GM19372 (cell line): ENCODE results near the gene FBXW11.

Source experiments
- ATAC-seq: cut with Tn5 transposase; IDR thresholded peaks from one replicate; pipeline ENCODE4 v1.9.1; 2021; ENCODE audit warnings: mild to moderate bottlenecking, low read depth, moderate library complexity; ENCODE audit not compliant: unreplicated experiment

FBXW11 gene

DNA sequence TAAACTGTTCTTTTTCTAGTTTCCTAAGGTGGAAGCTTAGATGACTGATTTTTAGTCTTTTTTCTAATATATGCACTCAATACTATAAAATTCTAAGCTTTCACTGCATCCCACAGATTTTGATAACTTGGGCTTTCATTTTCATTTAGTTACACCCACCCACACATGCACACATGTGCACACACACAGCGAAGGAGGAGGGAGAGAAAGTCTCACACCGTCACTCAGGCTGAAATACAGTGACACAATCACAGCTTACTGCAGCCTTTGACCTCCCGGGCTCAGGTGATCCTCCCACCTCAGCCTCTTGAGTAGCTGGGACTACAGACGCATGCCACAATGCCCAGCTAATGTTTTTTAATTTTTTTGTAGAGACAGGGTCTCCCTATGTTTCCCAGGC, 124.3 kb downstream of the FBXW11 start:
- no peak for ATAC-seq

DNA sequence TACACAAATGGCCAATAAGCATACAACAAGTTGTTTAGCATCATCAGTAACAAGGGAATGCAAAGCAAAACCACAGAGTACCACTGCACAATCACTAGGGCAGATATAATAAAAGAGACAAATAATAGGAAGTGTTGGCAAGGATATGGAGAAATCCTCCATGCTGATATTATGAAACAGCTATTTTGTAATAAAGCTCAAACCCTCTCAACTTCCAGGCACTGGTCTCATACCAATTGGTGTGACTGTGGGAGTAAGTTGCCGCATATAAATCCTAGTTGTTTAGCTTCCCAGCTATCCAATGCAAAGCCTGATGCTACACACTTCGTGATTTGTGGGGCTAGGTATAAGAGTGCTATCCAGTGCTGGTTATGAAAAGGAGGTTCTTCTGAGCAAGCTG, 132.2 kb downstream of the FBXW11 start:
- ATAC-seq, result no peak

DNA sequence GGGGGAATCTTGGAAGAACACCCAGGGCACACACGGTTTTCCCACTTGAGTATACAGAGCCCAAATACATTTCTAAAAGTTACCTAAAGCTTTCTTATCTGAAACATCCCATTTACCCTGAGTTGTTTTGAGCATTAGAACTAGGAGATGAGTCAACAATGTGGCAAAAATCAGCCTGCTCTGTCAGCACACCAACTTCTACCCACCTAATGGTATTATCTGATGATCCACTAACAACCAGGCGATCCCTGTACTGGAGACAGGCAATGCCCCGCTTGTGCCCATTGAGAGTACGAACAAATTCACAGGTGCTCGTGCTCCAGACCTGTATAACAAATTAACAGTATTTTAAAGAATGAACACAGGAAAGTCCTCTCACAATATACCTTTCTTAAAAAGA, 133.8 kb downstream of the FBXW11 start:
- ATAC-seq, result no peak

DNA sequence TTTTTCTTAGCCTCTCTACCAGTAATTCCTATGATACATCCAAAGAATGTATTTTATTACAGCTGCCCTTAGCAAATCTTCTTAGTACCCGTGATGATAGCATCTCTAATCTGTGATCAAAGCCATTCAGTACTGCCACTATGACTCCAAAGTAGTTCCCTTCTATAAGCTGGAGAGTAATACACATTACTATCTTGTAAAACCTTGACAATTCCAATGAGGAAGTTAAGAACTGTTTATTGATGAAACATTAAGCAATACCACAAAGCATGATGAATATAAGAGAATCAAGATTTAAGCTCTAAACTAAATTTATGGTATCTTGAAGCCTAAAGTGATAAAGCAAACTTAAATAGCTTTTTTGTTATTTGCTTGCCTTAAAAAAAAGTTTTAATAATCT, 134.7 kb downstream of the FBXW11 start:
- no peak for ATAC-seq

DNA sequence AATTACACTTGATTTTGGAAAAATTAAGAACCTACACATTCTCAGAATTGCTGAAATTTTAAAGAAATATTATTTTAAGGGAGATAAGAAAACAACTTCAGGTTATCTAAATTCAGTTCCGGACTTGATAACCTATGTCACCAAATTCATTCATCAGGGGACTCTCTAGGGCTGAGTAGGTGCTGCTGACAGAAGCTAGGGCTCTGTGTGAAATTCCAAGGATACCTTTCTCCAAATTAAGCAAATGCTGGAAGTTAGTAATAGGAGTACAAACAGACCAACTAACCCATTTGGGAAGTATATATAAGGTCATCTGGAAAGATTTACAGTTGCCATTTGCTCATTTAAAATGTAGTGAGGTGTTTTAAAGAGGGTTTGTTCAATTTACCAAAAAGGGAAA, 136.5 kb downstream of the FBXW11 start:
- no peak for ATAC-seq

DNA sequence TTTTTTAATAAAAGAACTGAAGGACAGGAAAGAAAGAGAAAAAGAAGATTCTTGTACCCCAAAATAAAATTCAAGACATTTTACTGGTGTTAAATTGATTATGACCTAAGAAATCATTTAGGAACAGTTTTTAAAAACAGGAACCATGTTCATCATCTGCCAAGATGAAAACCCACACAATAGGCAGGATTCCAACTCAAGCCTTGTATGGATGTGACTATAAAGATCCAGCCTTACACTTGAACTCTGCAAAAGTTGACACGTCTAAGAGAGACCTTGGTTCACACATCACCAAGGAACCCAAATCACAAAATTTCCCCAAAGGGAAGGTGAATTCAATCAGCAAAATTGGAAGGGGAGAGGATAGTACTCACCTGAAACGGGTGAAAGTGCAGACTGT, 138.2 kb downstream of the FBXW11 start:
- no peak for ATAC-seq

DNA sequence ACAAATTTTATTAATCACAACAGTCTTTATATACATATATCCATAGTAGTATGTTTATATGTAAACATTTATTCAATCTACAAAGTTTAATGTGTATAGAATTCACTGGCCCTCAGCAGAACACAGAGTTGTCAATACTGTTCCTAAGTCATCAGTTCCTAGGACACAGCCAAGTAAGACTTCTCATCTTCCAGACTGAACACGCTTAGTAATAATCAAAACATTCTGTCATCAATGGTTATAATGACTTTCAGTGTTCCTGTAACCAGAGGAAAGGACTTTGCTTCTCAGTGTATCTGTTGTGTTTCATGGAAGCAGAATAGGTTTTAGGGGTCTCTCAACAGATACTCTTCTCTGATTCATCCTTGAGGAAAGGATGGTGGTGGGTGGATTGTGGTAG, 138.7 kb downstream of the FBXW11 start:
- no peak for ATAC-seq

DNA sequence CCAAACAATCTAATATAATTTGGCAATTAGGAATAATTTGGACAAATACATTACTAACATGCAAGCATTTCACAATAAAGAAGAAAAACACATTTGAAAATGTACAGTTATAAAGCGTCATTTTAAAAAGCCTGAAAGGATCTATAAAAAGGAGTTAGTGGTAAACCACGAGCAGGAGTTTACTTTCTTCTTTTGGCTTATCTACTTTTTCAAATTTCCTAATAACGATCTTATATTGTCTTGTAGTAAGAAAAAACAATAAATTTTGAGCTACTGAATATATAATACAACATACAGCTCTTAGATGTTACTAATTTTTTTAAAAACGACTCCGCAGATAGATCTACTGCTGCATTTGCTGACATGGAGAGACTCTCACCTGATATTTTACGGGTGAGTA, 141.0 kb downstream of the FBXW11 start:
- no peak for ATAC-seq

DNA sequence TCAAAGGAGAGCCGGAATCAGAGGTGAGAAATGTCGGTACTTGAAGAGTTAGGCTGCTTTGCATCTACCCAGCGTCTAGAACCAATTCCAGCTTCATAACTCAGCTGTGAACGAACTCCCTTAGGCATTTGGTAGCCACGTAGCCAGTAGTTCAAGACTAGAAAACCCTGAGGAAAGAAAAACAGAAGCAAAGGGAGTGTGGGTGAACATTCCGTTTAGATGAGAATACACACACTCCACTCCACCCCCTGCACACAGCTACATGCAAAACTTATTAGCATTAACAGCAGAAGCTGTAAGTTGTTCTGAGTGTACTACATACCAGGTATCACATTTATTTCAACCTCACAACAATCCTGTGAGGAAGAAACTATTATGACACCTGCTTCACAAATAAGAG, 142.5 kb downstream of the FBXW11 start:
- no peak for ATAC-seq

DNA sequence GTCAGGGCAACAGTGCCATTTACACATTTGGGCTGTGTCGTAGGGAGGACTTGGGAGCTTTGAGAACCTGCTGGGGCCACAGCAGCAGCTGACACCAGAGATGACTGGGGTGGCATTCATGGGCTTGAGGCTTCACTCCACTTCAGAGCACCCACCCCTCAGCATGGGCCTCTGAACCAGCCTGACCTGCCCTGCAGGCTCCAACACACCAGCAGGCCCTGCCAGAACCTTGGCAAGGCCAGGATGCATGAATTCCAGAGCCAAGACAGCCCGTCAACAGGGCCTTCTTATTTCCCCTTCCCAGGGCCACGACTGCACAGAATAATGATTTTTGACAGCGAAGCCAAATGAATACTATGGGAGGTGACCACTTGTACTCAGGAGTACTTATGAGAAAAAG, 143.8 kb downstream of the FBXW11 start:
- ATAC-seq, result no peak

DNA sequence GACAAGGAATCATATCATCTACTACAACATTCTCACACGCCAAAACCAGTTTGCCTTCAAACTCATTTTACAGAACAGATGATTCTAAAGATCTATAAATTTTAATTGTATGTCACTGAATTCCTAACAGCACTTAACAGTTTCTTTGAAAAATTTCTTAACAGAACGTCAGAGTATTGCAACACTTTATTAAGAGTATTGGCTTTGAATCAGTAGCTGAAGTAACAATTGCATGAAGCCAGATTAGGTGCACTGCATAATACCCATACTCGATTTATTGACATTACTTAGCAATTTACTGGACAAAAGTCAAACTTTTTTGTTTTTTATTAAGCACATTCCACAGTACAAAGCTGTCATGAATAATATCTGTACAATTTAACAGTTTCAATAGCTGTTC, 145.1 kb downstream of the FBXW11 start:
- no peak for ATAC-seq

DNA sequence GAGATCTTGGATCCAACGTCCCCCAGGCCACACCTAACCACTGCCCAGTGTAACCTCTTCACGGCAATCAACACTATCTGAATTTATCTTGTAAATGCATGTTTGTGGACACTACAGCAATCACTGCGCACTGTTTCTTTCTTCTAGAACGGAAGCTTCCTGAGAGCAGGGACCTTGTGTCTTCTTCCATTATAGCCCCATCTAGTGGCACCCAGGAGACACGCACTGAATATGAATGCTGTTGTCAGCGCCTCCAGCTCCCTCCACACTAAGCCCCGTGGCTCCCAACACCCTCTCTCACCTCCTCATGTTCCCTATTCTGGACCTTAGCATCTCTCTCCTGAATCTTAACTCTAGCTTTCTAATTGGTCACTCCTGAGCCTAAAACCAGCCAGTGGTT, 148.1 kb downstream of the FBXW11 start:
- ATAC-seq, result no peak

DNA sequence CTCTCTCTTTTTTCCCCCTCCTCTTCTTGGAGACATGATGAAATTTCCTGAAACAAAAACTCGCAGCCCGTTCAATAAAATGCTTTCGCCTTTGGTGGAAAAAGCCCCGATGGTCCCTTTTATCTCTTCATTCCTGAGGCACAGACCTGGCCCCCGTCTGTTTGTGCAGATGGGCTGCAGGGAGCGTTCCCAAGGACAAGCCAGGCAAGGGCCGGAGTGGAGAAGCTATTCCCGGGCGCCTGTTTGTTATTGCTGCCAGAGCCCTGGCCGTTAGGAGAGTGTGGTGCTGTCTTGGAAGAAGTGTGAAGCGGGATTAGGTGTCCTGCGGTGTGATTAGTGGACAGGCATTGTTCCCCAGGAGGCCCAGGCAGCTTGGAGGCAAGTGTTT, 149.0 kb downstream of the FBXW11 start:
- ATAC-seq, result no peak

DNA sequence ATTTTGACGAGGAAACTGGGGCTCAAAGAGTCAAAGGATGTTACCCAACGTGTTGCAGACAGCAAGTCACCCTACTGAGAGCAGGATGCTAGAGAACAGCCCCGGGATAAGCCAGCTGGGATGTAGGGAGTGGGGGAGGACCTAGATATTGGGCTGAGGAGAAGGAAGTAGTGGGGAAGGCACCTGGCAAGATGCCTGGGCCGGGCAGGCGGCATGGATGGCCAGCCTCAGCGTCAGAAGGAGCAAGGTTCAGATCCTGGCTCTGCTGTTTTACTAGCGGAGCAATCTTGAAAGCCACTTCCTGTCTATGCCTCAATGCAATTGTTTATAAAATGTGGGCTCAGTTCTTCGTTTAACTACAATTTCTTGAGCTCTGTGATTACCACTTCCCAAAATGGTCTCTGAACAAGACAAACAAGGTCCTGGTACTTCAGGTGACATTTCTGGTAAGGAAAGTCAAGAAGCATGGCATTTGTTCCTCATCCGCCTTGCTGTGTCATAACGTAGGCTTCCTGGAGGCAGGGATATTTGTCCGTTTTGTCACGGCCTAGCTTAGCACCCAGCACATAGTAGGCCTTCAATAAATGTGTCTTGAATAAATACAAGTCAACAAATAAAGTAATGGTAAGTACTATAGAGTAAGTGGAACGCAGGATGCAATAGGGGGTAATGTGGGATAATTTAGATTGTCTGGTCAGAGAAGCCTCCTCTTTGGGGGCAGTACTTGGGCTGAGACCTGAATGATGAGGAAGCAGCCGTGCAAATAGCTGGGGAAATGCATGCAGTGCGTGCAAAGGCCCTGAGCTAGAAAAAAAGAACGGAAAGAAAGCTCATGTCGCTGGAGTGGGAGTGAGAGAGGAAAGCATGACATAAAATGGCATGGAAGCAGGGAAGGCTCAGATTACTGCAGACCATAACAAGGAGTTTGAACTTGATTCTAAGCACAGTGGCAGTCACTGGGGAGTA, 150.4 kb downstream of the FBXW11 start:
- no peak for ATAC-seq

DNA sequence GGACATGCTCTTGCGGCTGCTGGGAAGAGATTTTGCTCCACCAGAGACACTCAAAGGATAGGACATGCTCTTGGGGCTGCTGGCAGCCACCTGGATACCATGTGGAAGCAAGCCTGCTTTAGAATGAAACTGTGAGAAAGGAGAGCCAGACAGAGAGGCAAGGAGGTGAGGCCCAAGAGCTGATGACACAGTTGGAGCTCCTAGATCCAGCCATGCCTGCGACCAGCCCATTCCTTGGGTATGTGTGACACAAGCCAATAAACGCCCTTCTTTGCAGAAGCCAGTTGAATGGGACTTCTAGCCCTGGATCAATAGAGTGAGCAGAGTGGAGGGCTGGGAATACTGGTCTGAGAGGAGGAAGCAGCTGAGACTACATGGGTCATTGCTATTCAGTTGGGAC, 151.2 kb downstream of the FBXW11 start:
- ATAC-seq, result no peak

DNA sequence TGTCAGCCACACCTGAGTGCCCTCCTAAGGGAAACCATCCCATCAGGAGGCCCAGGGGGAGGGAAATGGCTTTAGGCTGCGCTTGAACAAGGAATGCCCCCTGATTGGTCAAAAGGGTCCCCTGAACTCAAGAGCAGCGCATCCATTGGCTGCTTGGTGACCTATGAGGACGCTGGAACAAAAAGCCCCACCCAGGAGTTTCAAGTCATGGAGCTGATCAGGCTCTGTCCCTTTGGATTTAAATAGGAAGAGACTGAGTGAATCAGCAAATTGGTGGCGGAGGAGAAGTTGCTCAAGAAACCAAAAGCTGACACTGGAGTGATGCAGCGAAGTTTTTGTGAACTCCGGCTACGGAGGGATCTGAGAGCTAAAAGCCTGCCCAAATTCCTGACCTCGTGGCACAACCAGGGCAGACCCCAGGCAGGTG, 154.2 kb downstream of the FBXW11 start:
- ATAC-seq, result no peak

DNA sequence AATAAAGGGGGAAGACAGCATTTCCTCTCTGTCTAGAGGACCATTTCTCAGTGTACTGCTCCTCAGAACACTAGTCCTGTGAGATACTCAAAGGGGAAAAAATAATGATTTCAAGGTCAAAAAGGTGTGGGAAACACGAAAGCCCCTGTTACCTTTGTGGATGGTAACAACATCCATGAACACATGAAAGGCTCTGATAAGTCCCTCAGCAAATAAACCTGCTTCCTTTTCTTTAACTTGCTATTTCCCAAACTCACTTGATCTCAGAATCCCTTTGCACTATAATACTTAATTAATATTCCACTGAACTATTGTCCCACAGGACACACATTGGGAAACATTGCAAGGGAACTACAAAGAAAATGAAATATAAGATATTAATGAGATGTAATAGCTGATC, 155.2 kb downstream of the FBXW11 start:
- no peak for ATAC-seq

DNA sequence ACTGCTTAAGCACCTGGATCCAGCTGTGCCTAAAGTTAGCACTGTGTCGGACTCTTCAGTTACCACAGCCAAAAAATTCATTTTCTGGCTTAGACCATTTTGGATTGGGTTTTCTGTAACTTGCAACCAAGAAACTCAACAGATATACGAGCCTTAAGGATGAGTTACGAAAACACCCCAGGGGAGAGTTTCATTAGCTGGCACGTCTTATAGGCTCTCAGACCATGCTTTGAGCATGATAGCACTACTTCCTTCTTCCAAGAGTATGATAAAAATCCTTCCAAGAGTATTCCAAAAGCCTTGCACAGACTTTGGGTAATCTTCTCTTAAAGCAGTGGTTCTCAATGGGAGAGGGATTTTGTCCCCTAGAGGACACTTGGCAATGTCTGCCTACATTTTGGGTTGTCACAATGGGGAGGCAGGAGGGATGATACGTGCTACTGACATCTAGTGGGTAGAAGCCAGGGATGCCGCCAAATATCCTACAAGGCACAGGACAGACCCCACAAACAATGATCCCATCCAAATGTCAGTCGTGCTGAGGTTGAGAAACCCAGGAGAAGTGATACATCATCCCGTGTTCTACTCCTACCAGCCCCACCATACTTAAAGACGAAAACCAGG, 156.0 kb downstream of the FBXW11 start:
- no peak for ATAC-seq

DNA sequence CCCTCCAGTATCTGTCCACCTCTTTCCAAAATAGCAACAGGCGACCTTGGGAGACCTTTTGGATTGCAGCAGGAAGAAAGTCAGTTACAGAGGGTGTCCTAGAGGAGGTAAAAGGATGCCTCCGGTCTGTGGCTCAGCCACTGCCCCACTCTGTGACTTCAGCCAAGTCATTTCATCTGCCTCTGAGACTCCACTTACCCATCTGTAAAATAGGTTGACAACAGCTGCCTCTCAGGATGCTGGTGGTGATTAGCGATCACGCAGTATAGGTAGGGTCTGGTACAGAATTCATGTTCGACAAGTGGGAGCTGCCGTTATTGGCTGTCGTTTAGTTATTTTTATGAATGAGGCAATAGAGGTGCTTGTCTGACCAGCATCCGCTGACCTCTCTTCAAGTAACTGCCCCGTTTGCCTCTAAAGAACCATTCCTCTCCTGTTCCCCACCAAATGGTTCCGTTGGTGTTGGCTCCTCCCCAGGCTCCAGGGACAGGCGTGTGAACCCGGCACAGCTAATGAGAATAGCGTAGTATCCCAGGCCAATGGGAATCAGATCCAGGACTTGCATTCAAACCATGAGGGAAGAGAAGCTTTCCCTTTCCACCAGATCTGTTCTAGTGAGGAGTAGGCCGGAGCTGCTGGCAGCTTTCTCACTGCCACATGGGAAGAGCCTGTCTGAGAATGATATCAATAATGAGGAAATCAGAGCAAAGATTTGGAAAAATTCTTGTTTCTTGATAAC, 156.7 kb downstream of the FBXW11 start:
- no peak for ATAC-seq

DNA sequence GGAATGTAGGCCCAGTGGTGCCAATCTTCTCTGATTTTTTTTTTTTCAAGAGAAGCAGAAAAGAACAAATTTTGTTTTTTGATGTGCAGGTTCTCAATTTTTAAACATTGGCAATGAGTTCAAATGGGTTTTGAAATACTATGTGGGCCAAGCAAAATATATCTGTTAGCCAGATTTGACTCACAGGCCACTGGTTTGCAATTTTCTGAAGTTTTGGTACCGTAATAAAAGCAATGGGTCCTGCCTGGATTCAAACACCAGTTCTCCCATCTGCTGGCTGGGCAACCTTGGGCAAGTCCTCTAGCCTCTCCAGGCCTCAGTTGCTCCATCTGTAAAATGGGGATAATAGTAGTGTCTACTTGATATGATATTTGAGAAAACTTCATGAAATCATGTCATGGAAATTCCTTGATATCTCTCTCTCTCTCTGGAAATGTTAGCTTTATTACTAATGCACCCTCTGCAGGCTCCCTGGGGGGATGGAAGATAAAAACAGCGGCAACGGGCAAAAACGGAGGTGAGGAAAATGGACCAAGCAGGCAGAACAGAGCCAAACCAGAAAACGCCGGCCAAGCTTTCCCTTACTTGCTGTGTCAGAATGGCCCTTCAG, 157.4 kb downstream of the FBXW11 start:
- no peak for ATAC-seq

DNA sequence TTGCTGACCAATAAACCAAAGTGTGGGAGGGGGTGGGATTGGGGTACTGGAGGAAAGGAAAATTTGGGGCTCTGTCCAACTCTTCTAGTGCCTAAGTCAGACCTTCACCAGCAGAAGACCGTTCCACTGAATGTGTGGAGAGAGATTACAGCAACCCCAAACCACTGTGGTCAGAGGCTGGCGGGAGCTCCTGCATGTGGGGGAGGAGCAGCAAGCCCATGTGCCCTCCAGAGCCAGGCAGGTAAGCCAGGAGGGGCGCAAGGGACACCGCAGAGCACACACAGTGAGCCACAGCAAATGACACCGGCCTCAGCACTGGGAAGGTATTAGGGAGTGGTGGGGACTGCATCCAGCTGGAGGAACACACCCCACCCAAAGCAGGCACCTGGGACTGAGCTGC, 158.0 kb downstream of the FBXW11 start:
- ATAC-seq, result no peak
